ENCODE results near the gene ANKFY1.

Gene ANKFY1

GRCh38 chr17:4165301-4166010 is 98.3 kb downstream of the ANKFY1 start:
- Histone ChIP-seq H3F3A (ENCODE audit: control insufficient read depth, insufficient read depth) (peaks cover 19% of the 10 kb centered on the region), H3K9me3 (ENCODE audit: control insufficient read depth, insufficient read depth, low read length) (no peaks in the 10 kb centered on the region), H3K79me2 (ENCODE audit: control insufficient read depth, low read length) (no peaks in the 10 kb centered on the region), H3K4me2 (ENCODE audit: low read length) (no peak overlapping the region), H3K4me1 (ENCODE audit: control insufficient read depth, low read length) (peaks cover 19% of the 10 kb centered on the region), H3K9me2 (replicated peaks; ENCODE audit: control insufficient read depth, low read length) (no peaks in the 10 kb centered on the region), H3K27me3 (ENCODE audit: control insufficient read depth, low read length) (no peaks in the 10 kb centered on the region), H4K20me1 (ENCODE audit: control insufficient read depth, insufficient read depth, low read depth, low read length) (no peaks in the 10 kb centered on the region), H3K4me3 (ENCODE audit: low read length) (no peak overlapping the region), H3K36me3 (ENCODE audit: control insufficient read depth, low read length) (peaks cover 57% of the 10 kb centered on the region), H3K27ac (ENCODE audit: low read depth, low read length) (no peak overlapping the region)
- no peak for TF ChIP-seq CTCF (IDR thresholded peaks at IDR 0.05; ENCODE audit: low read depth, low read length, poor library complexity, severe bottlenecking)
- no peak for TF ChIP-seq EZH2phosphoT487 (IDR thresholded peaks at IDR 0.05; ENCODE audit: borderline replicate concordance, low read length)

- TF ChIP-seq CTCF (IDR thresholded peaks at IDR 0.05; ENCODE audit: low read depth, low read length, poor library complexity, severe bottlenecking) (no peak), EZH2phosphoT487 (IDR thresholded peaks at IDR 0.05; ENCODE audit: borderline replicate concordance, low read length) (no peak)
- peaks cover 19% of the 10 kb centered on the region for H3K4me1 ChIP-seq (ENCODE audit: control insufficient read depth, low read length)
- no peak overlapping the region for H3K27ac ChIP-seq (ENCODE audit: low read depth, low read length)
- H3K4me3 ChIP-seq (ENCODE audit: low read length): no peak overlapping the region
- no peaks in the 10 kb centered on the region for H4K20me1 ChIP-seq (ENCODE audit: control insufficient read depth, insufficient read depth, low read depth, low read length)
- no peaks in the 10 kb centered on the region for H3K27me3 ChIP-seq (ENCODE audit: control insufficient read depth, low read length)
- H3K9me3 ChIP-seq (ENCODE audit: control insufficient read depth, insufficient read depth, low read length): no peaks in the 10 kb centered on the region
- peaks cover 42% of the 10 kb centered on the region for H3K36me3 ChIP-seq (ENCODE audit: control insufficient read depth, low read length)
- H3K4me2 ChIP-seq (ENCODE audit: low read length): no peak overlapping the region
- H3F3A ChIP-seq (ENCODE audit: control insufficient read depth, insufficient read depth): peaks cover 19% of the 10 kb centered on the region
- no peaks in the 10 kb centered on the region for H3K79me2 ChIP-seq (ENCODE audit: control insufficient read depth, low read length)
- H3K9me2 ChIP-seq (replicated peaks; ENCODE audit: control insufficient read depth, low read length): no peaks in the 10 kb centered on the region
Measured at GRCh38 chr17:4163951-4164350, 99.8 kb downstream of the ANKFY1 start.

GRCh38 chr17:4162775-4163466 is 100.9 kb downstream of the ANKFY1 start:
- Histone ChIP-seq H3K9me2 (replicated peaks; ENCODE audit: control insufficient read depth, low read length) (no peaks in the 10 kb centered on the region), H3K9me3 (ENCODE audit: control insufficient read depth, insufficient read depth, low read length) (no peaks in the 10 kb centered on the region), H3K4me3 (ENCODE audit: low read length) (no peak overlapping the region), H3K4me1 (ENCODE audit: control insufficient read depth, low read length) (peaks cover 19% of the 10 kb centered on the region), H3K36me3 (ENCODE audit: control insufficient read depth, low read length) (peaks cover 36% of the 10 kb centered on the region), H3K4me2 (ENCODE audit: low read length) (peak overlapping the region; percentile 39), H3F3A (ENCODE audit: control insufficient read depth, insufficient read depth) (peaks cover 19% of the 10 kb centered on the region), H3K27me3 (ENCODE audit: control insufficient read depth, low read length) (no peaks in the 10 kb centered on the region), H4K20me1 (ENCODE audit: control insufficient read depth, insufficient read depth, low read depth, low read length) (no peaks in the 10 kb centered on the region), H3K79me2 (ENCODE audit: control insufficient read depth, low read length) (no peaks in the 10 kb centered on the region), H3K27ac (ENCODE audit: low read depth, low read length) (no peak overlapping the region; the same call in 1 of the 2 replicates)
- TF ChIP-seq EZH2phosphoT487 (IDR thresholded peaks at IDR 0.05; ENCODE audit: borderline replicate concordance, low read length) (no peak), CTCF (IDR thresholded peaks at IDR 0.05; ENCODE audit: low read depth, low read length, poor library complexity, severe bottlenecking) (no peak)

All from DOHH2 (cell line).